Liver (tissue), 9 donors: ENCODE results near the gene MKI67. TPM values are rescaled to one million over a fixed set of nuclear protein-coding genes. Genes with fewer than 3 reads are reported as not detected.

Experiments
- DNase-seq: peaks from one replicate; pipeline ENCODE4 v3.0.0-alpha.2; 2017; ENCODE audit warnings: low spot score
- H3K27ac ChIP-seq, 2 donors: one replicate each; pipeline ENCODE4 v1.7.0; 2013; ENCODE audit warnings: inconsistent platforms in 2 of 2, low read length in 2 of 2, control low read depth in 1 of 2, low read depth in 1 of 2, mild to moderate bottlenecking in 1 of 2
- H3K27me3 ChIP-seq, 4 donors: one replicate each; pipeline versions ENCODE4 v1.6.1 to v1.7.0; 2013; ENCODE audit warnings: low read length in 3 of 4, inconsistent platforms in 1 of 4, mild to moderate bottlenecking in 1 of 4, moderate library complexity in 1 of 4; ENCODE audit not compliant: control insufficient read depth in 4 of 4, insufficient read depth in 4 of 4
- H3K36me3 ChIP-seq, 4 donors: one replicate each; pipeline versions ENCODE4 v1.6.1 to v1.7.0; 2013; ENCODE audit warnings: low read length in 3 of 4, mild to moderate bottlenecking in 3 of 4, low read depth in 1 of 4, moderate library complexity in 1 of 4; ENCODE audit not compliant: control insufficient read depth in 4 of 4, insufficient read depth in 3 of 4
- H3K4me1 ChIP-seq, 4 donors: one replicate each; pipeline versions ENCODE4 v1.6.1 to v1.7.0; 2013; ENCODE audit warnings: low read length in 3 of 4, mild to moderate bottlenecking in 3 of 4, moderate library complexity in 1 of 4; ENCODE audit not compliant: control insufficient read depth in 4 of 4, insufficient read depth in 4 of 4
- H3K4me3 ChIP-seq, 3 donors: one replicate each; pipeline versions ENCODE4 v1.6.1 to v1.7.0; 2013; ENCODE audit warnings: low read length in 3 of 3, control low read depth in 1 of 3, low read depth in 1 of 3, mild to moderate bottlenecking in 1 of 3
- H3K9ac ChIP-seq, 2 donors: one replicate each; pipeline ENCODE4 v1.7.0; 2013; ENCODE audit warnings: low read length in 2 of 2, mild to moderate bottlenecking in 2 of 2, moderate library complexity in 2 of 2, control low read depth in 1 of 2, low read depth in 1 of 2
- H3K9me3 ChIP-seq, 4 donors: one replicate each; pipeline versions ENCODE4 v1.6.1 to v1.7.0; 2013; ENCODE audit warnings: low read length in 3 of 4; ENCODE audit not compliant: control insufficient read depth in 4 of 4
- EGR1 ChIP-seq, 2 donors: IDR thresholded peaks; 2 replicates each; pipeline ENCODE4 v1.6.1; 2016 to 2018; ENCODE audit warnings: antibody characterized with exemption in 2 of 2, low read depth in 2 of 2
- FOXA1 ChIP-seq: IDR thresholded peaks from 2 replicates; pipeline ENCODE4 v1.6.1; 2016; ENCODE audit warnings: antibody characterized with exemption
- FOXA2 ChIP-seq: IDR thresholded peaks from 2 replicates; pipeline ENCODE4 v1.6.1; 2016; ENCODE audit warnings: antibody characterized with exemption
- GABPA ChIP-seq, 2 donors: IDR thresholded peaks in 1 of 2; conservative IDR thresholded peaks in 1 of 2; 2 replicates each; pipeline ENCODE4 v1.6.1; 2016; ENCODE audit warnings: antibody characterized with exemption in 2 of 2, mild to moderate bottlenecking in 1 of 2, moderate library complexity in 1 of 2
- HNF4A ChIP-seq, 2 donors: conservative IDR thresholded peaks; 2 replicates each; pipeline ENCODE4 v1.6.1; 2016; ENCODE audit warnings: antibody characterized with exemption in 2 of 2, mild to moderate bottlenecking in 2 of 2
- HNF4G ChIP-seq: IDR thresholded peaks from 2 replicates; pipeline ENCODE4 v1.6.1; 2016; ENCODE audit warnings: antibody characterized with exemption
- JUND ChIP-seq, 2 donors: IDR thresholded peaks; 2 replicates each; pipeline ENCODE4 v1.6.1; 2016; ENCODE audit warnings: antibody characterized with exemption in 2 of 2
- MAX ChIP-seq: IDR thresholded peaks from 2 replicates; pipeline ENCODE4 v1.6.1; 2016; ENCODE audit warnings: antibody characterized with exemption
- NR2F2 ChIP-seq: IDR thresholded peaks from 2 replicates; pipeline ENCODE4 v1.6.1; 2016; ENCODE audit warnings: antibody characterized with exemption
- RAD21 ChIP-seq, 2 donors: IDR thresholded peaks; 2 replicates each; pipeline ENCODE4 v1.6.1; 2016; ENCODE audit warnings: antibody characterized with exemption in 2 of 2, mild to moderate bottlenecking in 2 of 2
- REST ChIP-seq: IDR thresholded peaks from 2 replicates; pipeline ENCODE4 v1.6.1; 2016; ENCODE audit warnings: antibody characterized with exemption, mild to moderate bottlenecking
- RXRA ChIP-seq, 2 donors: IDR thresholded peaks; 2 replicates each; pipeline ENCODE4 v1.6.1; 2017 to 2018; ENCODE audit warnings: antibody characterized with exemption in 2 of 2, mild to moderate bottlenecking in 1 of 2
- SP1 ChIP-seq: IDR thresholded peaks from 2 replicates; pipeline ENCODE4 v1.6.1; 2018; ENCODE audit warnings: antibody characterized with exemption, mild to moderate bottlenecking
- TAF1 ChIP-seq: conservative IDR thresholded peaks from 2 replicates; pipeline ENCODE4 v1.6.1; 2016; ENCODE audit warnings: antibody characterized with exemption, mild to moderate bottlenecking
- YY1 ChIP-seq: IDR thresholded peaks from 2 replicates; pipeline ENCODE4 v1.6.1; 2016; ENCODE audit warnings: antibody characterized with exemption, mild to moderate bottlenecking
- ZBTB33 ChIP-seq: IDR thresholded peaks from 2 replicates; pipeline ENCODE4 v1.6.1; 2016; ENCODE audit warnings: antibody characterized with exemption
- WGBS: extraction: QIAGEN DNeasy Blood & Tissue Kit; methylation state at CpG from one replicate; pipeline ENCODE4 v1.1.7; 2013; 5-methylcytosine and 5-hydroxymethylcytosine counted together
- polyA plus RNA-seq, 2 donors: library from polyadenylated mRNA; stranded (reverse) in 1 of 2; unstranded in 1 of 2; fragments of 200-250 nt in 1 of 2; fragments of >200 nt in 1 of 2; fragmentation: Nextera tagmentation in 1 of 2; extraction: Ambion mirVana in 1 of 2; gene quantifications; one replicate each; pipeline versions ENCODE4 v1.2.1 to v1.2.3, GENCODE V29; 2013 to 2015
- total RNA-seq, 2 donors: library from RNA; depleted of rRNA; stranded (reverse); fragments of >200 nt; gene quantifications; one replicate each; pipeline ENCODE4 v1.2.3, GENCODE V29; 2014
- TF ChIP-seq, protein P1 (sequence below): IDR thresholded peaks from 2 replicates; pipeline ENCODE4 v1.6.1; 2016; ENCODE audit warnings: antibody characterized with exemption
- TF ChIP-seq, protein P2 (sequence below): fragments of 150-350 bp; IDR thresholded peaks from 2 replicates; pipeline ENCODE4 v1.5.1; 2017; ENCODE audit warnings: improper control_type of control experiment, low read depth, low read length; ENCODE audit not compliant: missing input control
- donor health status: healthy.
- donor health status: healthy.
- donor health status: healthy.
- donor health status: healthy.
- donor health status: healthy.

MKI67 gene
- total and polyA plus RNA-seq, 4 donors = 0.25 to 54.5 (median 1.1) TPM

DNA sequence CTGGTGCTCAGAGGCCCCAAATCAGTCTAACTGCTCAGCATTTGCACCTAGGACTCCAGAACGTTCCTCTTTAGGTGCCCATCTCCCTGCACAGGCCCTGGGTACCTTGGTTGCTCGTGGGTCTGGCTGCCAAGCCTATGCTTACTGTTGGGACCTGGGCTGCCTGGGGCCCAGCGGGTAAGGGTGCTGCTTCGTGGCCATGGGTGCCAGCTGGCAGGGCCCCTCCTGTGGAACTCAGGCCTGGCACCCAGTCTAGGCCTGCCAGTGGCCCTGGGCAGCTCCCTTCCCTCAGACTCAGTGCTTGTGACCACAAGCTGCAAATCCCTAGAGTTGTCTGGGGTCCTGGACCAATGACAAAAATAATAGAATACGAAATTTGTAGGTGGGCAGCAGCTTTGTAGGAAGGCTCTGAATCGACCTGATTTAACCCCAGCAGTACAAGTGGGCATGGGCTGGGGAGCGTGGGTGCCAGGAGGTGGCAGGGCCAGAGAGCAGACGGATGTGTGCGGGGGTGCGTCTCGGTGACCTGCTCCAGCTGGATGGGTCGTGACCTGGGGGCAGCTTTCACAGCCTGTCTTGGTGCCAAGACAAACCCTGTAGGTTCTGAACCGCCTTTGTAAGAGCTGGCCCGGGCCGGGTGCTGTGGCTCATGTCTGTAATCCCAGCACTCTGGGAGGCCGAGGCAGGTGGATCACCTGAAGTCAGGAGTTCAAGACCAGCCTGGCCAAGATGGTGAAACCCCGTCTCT is 69.7 kb downstream of the MKI67 start:
- Histone ChIP-seq H3K9ac (no peak overlapping the region), H3K4me3 (no peak overlapping the region), H3K4me1 (no peaks in the 10 kb centered on the region), H3K27me3 (peaks cover 0 to 2% (median 0%) of the 10 kb centered on the region in 4 donors), H3K9me3 (no peaks in the 10 kb centered on the region), H3K27ac (no peak overlapping the region), H3K36me3 (peaks cover 0 to 3% (median 1%) of the 10 kb centered on the region in 4 donors)
- TF ChIP-seq GABPA (IDR thresholded peaks at IDR 0.05 in 1 of 2, conservative IDR thresholded peaks at IDR 0.05 in 1 of 2) = no peak
- TF ChIP-seq NR2F2 = no peak
- TF ChIP-seq RAD21 (IDR thresholded peaks at IDR 0.05) = no peak
- TF ChIP-seq, protein P1, sequence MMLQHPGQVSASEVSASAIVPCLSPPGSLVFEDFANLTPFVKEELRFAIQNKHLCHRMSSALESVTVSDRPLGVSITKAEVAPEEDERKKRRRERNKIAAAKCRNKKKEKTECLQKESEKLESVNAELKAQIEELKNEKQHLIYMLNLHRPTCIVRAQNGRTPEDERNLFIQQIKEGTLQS = no peak
- no peak for TF ChIP-seq TAF1
- no peak for TF ChIP-seq YY1
- TF ChIP-seq FOXA1 = no peak
- no peak for TF ChIP-seq RXRA (IDR thresholded peaks at IDR 0.05)
- no peak for TF ChIP-seq SP1
- TF ChIP-seq ZBTB33 = no peak
- no peak for TF ChIP-seq REST
- TF ChIP-seq FOXA2 = no peak
- TF ChIP-seq HNF4G = no peak
- TF ChIP-seq EGR1 (IDR thresholded peaks at IDR 0.05; ENCODE audit: low read depth in 2 of 2) = no peak
- no peak for TF ChIP-seq JUND (IDR thresholded peaks at IDR 0.05)
- TF ChIP-seq MAX = no peak
- no peak for TF ChIP-seq HNF4A (conservative IDR thresholded peaks at IDR 0.05)
- TF ChIP-seq, protein P2, sequence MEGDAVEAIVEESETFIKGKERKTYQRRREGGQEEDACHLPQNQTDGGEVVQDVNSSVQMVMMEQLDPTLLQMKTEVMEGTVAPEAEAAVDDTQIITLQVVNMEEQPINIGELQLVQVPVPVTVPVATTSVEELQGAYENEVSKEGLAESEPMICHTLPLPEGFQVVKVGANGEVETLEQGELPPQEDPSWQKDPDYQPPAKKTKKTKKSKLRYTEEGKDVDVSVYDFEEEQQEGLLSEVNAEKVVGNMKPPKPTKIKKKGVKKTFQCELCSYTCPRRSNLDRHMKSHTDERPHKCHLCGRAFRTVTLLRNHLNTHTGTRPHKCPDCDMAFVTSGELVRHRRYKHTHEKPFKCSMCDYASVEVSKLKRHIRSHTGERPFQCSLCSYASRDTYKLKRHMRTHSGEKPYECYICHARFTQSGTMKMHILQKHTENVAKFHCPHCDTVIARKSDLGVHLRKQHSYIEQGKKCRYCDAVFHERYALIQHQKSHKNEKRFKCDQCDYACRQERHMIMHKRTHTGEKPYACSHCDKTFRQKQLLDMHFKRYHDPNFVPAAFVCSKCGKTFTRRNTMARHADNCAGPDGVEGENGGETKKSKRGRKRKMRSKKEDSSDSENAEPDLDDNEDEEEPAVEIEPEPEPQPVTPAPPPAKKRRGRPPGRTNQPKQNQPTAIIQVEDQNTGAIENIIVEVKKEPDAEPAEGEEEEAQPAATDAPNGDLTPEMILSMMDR = no peak
- DNase-seq = no peak
- 87% methylated on average over 17 of the region's 17 CpGs for WGBS
